A673 (cell line): ENCODE data around the gene ATP10B. TPM values are rescaled to one million over a fixed set of nuclear protein-coding genes. Genes with fewer than 3 reads are reported as not detected.

ENCODE experiments used
- BruUV-seq: library from RNA; stranded (reverse); fragments of 400-500 nt; replicated peaks from 2 replicates; lab custom pipeline; 2021; lab: Mats Ljungman, UMichigan
- CTCF ChIA-PET: fragments of 300-600 bp; sonication (Branson Sonifier 250); formaldehyde crosslinking; loops from one replicate; lab custom pipeline; 2022; ENCODE audit warnings: antibody characterized with exemption; lab: Charles Lee
- POLR2A ChIA-PET: fragments of 300-600 bp; sonication (Branson Sonifier 250); formaldehyde crosslinking; loops from one replicate; lab custom pipeline; 2022; ENCODE audit warnings: antibody characterized with exemption; ENCODE audit not compliant: low non-redundant PET; lab: Charles Lee
- DNase-seq: peaks from one replicate; pipeline ENCODE4 v3.0.0-alpha.2; 2015; ENCODE audit warnings: low spot score
- H3K27ac ChIP-seq: fragments of 200-600 bp; sonication (generic); 2 replicates; pipeline ENCODE4 v1.5.1; 2016; ENCODE audit warnings: mixed run types, low read depth, mild to moderate bottlenecking, mixed read lengths, antibody characterized with exemption, low read length; ENCODE audit not compliant: poor library complexity, severe bottlenecking
- H3K27me3 ChIP-seq: fragments of 200-600 bp; sonication (generic); replicated peaks from 2 replicates; pipeline ENCODE4 v1.6.1; 2017; ENCODE audit warnings: mixed run types, low read depth, mild to moderate bottlenecking, mixed read lengths, antibody characterized with exemption, low read length; ENCODE audit not compliant: insufficient read depth, poor library complexity
- H3K36me3 ChIP-seq: fragments of 200-600 bp; sonication (generic); 2 replicates; pipeline ENCODE4 v1.6.1; 2016; ENCODE audit warnings: mixed run types, mild to moderate bottlenecking, mixed read lengths, antibody characterized with exemption, low read length; ENCODE audit not compliant: insufficient read depth, poor library complexity, severe bottlenecking
- H3K4me1 ChIP-seq: fragments of 200-600 bp; sonication (generic); 2 replicates; pipeline ENCODE4 v1.6.1; 2017; ENCODE audit warnings: mixed run types, mild to moderate bottlenecking, mixed read lengths, antibody characterized with exemption, low read length; ENCODE audit not compliant: insufficient read depth, poor library complexity, severe bottlenecking
- H3K4me3 ChIP-seq: fragments of 200-600 bp; sonication (generic); 2 replicates; pipeline ENCODE4 v1.5.1; 2016; ENCODE audit warnings: low read depth, mixed run types, mild to moderate bottlenecking, mixed read lengths, low read length; ENCODE audit not compliant: poor library complexity, severe bottlenecking
- H3K9me3 ChIP-seq: fragments of 200-600 bp; sonication (generic); 2 replicates; pipeline ENCODE4 v1.6.1; 2016; ENCODE audit warnings: mixed run types, low read depth, mild to moderate bottlenecking, mixed read lengths, antibody characterized with exemption, low read length; ENCODE audit not compliant: poor library complexity, severe bottlenecking
- EZH2 ChIP-seq: fragments of 200-600 bp; sonication (generic); IDR thresholded peaks from 2 replicates; pipeline ENCODE4 v1.6.1; 2017; ENCODE audit warnings: borderline replicate concordance, low read depth, mild to moderate bottlenecking, mixed read lengths, antibody characterized with exemption, low read length; ENCODE audit not compliant: poor library complexity, severe bottlenecking
- intact Hi-C: fragments of 100-400 bp; cut with micrococcal nuclease; formaldehyde crosslinking; loops from one replicate; pipeline ENCODE4 v1.10.0; 2022; ENCODE audit not compliant: unreplicated experiment
- total RNA-seq: library from RNA; stranded (reverse); gene quantifications from 2 replicates; pipeline ENCODE4 v1.2.3, GENCODE V29; 2021
- TF ChIP-seq, protein P1 (sequence below): fragments of 300-800, 200-600 bp; sonication (generic); conservative IDR thresholded peaks from 2 replicates; pipeline ENCODE4 v1.5.1; 2017; ENCODE audit warnings: low read depth, mild to moderate bottlenecking, antibody characterized with exemption, low read length, moderate library complexity, mixed read lengths

ATP10B gene
- total RNA-seq, 1 experiment from 2014 or later = not detected

DNA sequence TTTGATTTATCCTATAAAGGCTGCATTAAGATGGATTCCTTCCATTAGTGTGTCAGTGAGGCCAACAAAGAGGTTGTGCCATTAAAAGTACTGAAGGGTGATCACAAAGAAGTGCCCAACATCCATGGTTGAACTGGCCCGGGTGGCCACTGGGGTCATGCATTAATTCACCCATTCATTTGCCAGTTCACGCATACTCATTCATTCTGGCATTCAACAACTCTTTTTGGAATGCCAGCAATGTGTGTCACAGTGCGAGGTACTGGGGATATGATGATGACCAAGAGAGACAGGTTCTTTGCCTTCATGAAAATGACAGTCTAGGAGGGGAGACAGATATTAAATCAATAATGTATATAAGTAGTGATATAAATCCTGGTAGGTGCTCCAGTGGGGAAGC is 337.1 kb downstream of the ATP10B start:
- no peak for TF ChIP-seq EZH2
- TF ChIP-seq, protein P1, sequence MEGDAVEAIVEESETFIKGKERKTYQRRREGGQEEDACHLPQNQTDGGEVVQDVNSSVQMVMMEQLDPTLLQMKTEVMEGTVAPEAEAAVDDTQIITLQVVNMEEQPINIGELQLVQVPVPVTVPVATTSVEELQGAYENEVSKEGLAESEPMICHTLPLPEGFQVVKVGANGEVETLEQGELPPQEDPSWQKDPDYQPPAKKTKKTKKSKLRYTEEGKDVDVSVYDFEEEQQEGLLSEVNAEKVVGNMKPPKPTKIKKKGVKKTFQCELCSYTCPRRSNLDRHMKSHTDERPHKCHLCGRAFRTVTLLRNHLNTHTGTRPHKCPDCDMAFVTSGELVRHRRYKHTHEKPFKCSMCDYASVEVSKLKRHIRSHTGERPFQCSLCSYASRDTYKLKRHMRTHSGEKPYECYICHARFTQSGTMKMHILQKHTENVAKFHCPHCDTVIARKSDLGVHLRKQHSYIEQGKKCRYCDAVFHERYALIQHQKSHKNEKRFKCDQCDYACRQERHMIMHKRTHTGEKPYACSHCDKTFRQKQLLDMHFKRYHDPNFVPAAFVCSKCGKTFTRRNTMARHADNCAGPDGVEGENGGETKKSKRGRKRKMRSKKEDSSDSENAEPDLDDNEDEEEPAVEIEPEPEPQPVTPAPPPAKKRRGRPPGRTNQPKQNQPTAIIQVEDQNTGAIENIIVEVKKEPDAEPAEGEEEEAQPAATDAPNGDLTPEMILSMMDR = no peak
- no TSS peak for BruUV-seq
- CTCF ChIA-PET = no interaction called here

DNA sequence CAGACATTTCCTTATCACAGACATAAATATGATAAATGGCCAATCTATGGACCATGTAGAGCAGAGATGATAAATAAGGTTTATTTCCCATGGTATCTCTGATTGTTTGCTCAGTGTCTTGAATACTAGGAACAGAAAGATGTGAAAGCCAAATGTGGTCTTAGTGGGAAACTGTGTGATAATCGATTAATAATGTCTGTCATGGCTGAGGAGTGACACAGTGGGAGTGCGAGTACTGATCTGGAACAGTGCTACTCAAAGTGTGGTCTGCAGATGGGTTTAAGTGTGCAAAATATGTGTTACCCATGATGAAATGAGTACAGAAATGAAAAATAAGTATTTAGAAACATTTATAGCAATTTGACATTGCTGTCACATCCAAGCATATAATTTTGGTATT is 337.8 kb downstream of the ATP10B start:
- no TSS peak for BruUV-seq
- TF ChIP-seq EZH2 = no peak
- TF ChIP-seq, protein P1 = no peak
- CTCF ChIA-PET = no interaction called here

More for the DNA sequence above, 337.1 kb downstream of the ATP10B start:
- no peaks in the 10 kb centered on the region for H3K36me3 ChIP-seq
- no peak overlapping the region for H3K4me3 ChIP-seq
- POLR2A ChIA-PET = no interaction called here
- DNase-seq = no peak
- H3K27ac ChIP-seq = no peak overlapping the region
- H3K27me3 ChIP-seq = peaks cover 35% of the 10 kb centered on the region
- intact Hi-C loops = no loop called here
- H3K4me1 ChIP-seq = no peaks in the 10 kb centered on the region
- H3K9me3 ChIP-seq = no peaks in the 10 kb centered on the region

GRCh38 chr5:160513485-160513884 is 338.5 kb downstream of the ATP10B start:
- DNase-seq = no peak
- Histone ChIP-seq H3K27me3 (peaks cover 38% of the 10 kb centered on the region), H3K4me3 (no peak overlapping the region), H3K4me1 (no peaks in the 10 kb centered on the region), H3K27ac (no peak overlapping the region), H3K9me3 (no peaks in the 10 kb centered on the region), H3K36me3 (no peaks in the 10 kb centered on the region)
- ChIA-PET POLR2A (no interaction called here), CTCF (no interaction called here)
- no TSS peak for BruUV-seq
- no peak for TF ChIP-seq EZH2
- TF ChIP-seq, protein P1 = no peak
- intact Hi-C loops = no loop called here

More for the DNA sequence above, 337.8 kb downstream of the ATP10B start:
- Histone ChIP-seq H3K9me3 (no peaks in the 10 kb centered on the region), H3K27ac (no peak overlapping the region), H3K4me1 (no peaks in the 10 kb centered on the region), H3K4me3 (no peak overlapping the region), H3K36me3 (no peaks in the 10 kb centered on the region), H3K27me3 (peaks cover 35% of the 10 kb centered on the region)
- DNase-seq = no peak
- POLR2A ChIA-PET = no interaction called here
- intact Hi-C loops = no loop called here
